Smooth muscle cell (in vitro differentiated cells): ENCODE results near the gene RCAN3. TPM values are rescaled to one million over a fixed set of nuclear protein-coding genes. Genes with fewer than 3 reads are reported as not detected.
"Not testable (repeated sequence)": the region's sequence is repeated elsewhere in the genome, so short reads cannot be mapped to it uniquely, and the experiment has no call there.

Experiments
- DNase-seq: peaks from one replicate; lab custom pipeline; 2025; ENCODE audit not compliant: unreplicated experiment; lab: John Stamatoyannopoulos, UW
- H2AFZ ChIP-seq: fragments of 200-600 bp; sonication (generic); 2 replicates; pipeline ENCODE4 v1.6.0; 2016; ENCODE audit warnings: antibody characterized with exemption, low read depth, mild to moderate bottlenecking
- H3F3A ChIP-seq: fragments of 200-600 bp; sonication (generic); 2 replicates; pipeline ENCODE4 v1.6.0; 2017; ENCODE audit warnings: antibody characterized with exemption, low read depth
- H3K27ac ChIP-seq: fragments of 200-600 bp; sonication (generic); 2 replicates; pipeline ENCODE4 v1.5.1; 2016; ENCODE audit warnings: low read depth, mild to moderate bottlenecking
- H3K27me3 ChIP-seq: fragments of 200-600 bp; sonication (generic); 2 replicates; pipeline ENCODE4 v1.6.1; 2016; ENCODE audit warnings: low read depth, mild to moderate bottlenecking
- H3K36me3 ChIP-seq: fragments of 200-600 bp; sonication (generic); 2 replicates; pipeline ENCODE4 v1.5.1; 2016; ENCODE audit warnings: low read depth
- H3K4me1 ChIP-seq: fragments of 200-600 bp; sonication (generic); 2 replicates; pipeline ENCODE4 v1.5.1; 2016; ENCODE audit warnings: low read depth
- H3K4me2 ChIP-seq: fragments of 200-600 bp; sonication (generic); 2 replicates; pipeline ENCODE4 v1.6.0; 2016; ENCODE audit warnings: mild to moderate bottlenecking
- H3K4me3 ChIP-seq: fragments of 200-600 bp; sonication (generic); 2 replicates; pipeline ENCODE4 v1.5.1; 2016; ENCODE audit warnings: mild to moderate bottlenecking
- H3K79me2 ChIP-seq: fragments of 200-600 bp; sonication (generic); 2 replicates; pipeline ENCODE4 v1.6.0; 2016; ENCODE audit warnings: low read depth, mild to moderate bottlenecking
- H3K9ac ChIP-seq: fragments of 200-600 bp; sonication (generic); 2 replicates; pipeline ENCODE4 v1.6.0; 2016; ENCODE audit warnings: low read depth
- H3K9me3 ChIP-seq: fragments of 200-600 bp; sonication (generic); replicated peaks from 2 replicates; pipeline ENCODE4 v1.5.1; 2016; ENCODE audit warnings: low read depth
- H4K20me1 ChIP-seq: fragments of 200-600 bp; sonication (generic); 2 replicates; pipeline ENCODE4 v1.6.0; 2016; ENCODE audit warnings: low read depth
- WGBS: methylation state at CpG from one replicate; pipeline ENCODE4 v1.1.7; 2016; ENCODE audit warnings: low lambda C conversion rate; 5-methylcytosine and 5-hydroxymethylcytosine counted together
- polyA plus RNA-seq: library from polyadenylated mRNA; unstranded; fragments of >200 nt; fragmentation: Nextera tagmentation; extraction: Ambion mirVana; gene quantifications from 2 replicates; pipeline ENCODE4 v1.2.1, GENCODE V29; 2016
- total RNA-seq: library from RNA; depleted of rRNA; stranded (reverse); fragments of >200 nt; gene quantifications from 2 replicates; pipeline ENCODE4 v1.2.3, GENCODE V29; 2014
- TF ChIP-seq, protein P1 (sequence below): fragments of 200-600 bp; sonication (generic); IDR thresholded peaks from 2 replicates; pipeline ENCODE4 v1.5.1; 2017; ENCODE audit warnings: borderline replicate concordance, mild to moderate bottlenecking, antibody characterized with exemption; ENCODE audit not compliant: insufficient read depth, poor library complexity, severe bottlenecking

RCAN3 gene
- total and polyA plus RNA-seq, 2 experiments from 2014 or later = 4.5 to 20.0 TPM

DNA sequence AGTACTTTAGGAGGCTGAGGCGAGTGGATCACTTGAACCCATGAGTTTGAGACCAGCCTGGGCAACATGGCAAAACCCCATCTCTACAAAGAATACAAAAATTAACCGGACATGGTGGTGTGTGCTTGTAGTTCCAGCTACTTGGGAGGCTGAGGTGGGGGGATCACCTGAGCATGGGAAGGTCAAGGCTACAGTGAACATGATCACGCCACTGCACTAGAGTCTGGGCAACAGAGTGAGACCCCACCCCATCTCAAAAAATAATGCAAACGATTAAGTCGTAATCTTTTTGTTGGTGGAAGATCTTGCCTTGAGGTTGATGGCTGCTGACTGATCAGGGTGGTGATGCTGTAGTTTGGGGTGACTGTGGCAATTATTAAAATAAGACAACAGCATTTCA lies 6.3 kb downstream of the RCAN3 start:
- DNase-seq = no peak
- no peak overlapping the region for H2AFZ ChIP-seq
- 95% methylated on average over 5 of the region's 5 CpGs for WGBS
- H3K4me1 ChIP-seq = peaks cover 8% of the 10 kb centered on the region
- no peak overlapping the region for H3K27ac ChIP-seq
- TF ChIP-seq, protein P1, sequence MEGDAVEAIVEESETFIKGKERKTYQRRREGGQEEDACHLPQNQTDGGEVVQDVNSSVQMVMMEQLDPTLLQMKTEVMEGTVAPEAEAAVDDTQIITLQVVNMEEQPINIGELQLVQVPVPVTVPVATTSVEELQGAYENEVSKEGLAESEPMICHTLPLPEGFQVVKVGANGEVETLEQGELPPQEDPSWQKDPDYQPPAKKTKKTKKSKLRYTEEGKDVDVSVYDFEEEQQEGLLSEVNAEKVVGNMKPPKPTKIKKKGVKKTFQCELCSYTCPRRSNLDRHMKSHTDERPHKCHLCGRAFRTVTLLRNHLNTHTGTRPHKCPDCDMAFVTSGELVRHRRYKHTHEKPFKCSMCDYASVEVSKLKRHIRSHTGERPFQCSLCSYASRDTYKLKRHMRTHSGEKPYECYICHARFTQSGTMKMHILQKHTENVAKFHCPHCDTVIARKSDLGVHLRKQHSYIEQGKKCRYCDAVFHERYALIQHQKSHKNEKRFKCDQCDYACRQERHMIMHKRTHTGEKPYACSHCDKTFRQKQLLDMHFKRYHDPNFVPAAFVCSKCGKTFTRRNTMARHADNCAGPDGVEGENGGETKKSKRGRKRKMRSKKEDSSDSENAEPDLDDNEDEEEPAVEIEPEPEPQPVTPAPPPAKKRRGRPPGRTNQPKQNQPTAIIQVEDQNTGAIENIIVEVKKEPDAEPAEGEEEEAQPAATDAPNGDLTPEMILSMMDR = no peak
- peaks cover 34% of the 10 kb centered on the region for H3K79me2 ChIP-seq
- H3K36me3 ChIP-seq = no peaks in the 10 kb centered on the region
- no peaks in the 10 kb centered on the region for H3F3A ChIP-seq
- no peak overlapping the region for H3K4me2 ChIP-seq
- no peaks in the 10 kb centered on the region for H3K9me3 ChIP-seq
- H3K9ac ChIP-seq = no peak overlapping the region
- no peaks in the 10 kb centered on the region for H3K27me3 ChIP-seq
- H3K4me3 ChIP-seq = no peak overlapping the region
- peaks cover 36% of the 10 kb centered on the region for H4K20me1 ChIP-seq

DNA sequence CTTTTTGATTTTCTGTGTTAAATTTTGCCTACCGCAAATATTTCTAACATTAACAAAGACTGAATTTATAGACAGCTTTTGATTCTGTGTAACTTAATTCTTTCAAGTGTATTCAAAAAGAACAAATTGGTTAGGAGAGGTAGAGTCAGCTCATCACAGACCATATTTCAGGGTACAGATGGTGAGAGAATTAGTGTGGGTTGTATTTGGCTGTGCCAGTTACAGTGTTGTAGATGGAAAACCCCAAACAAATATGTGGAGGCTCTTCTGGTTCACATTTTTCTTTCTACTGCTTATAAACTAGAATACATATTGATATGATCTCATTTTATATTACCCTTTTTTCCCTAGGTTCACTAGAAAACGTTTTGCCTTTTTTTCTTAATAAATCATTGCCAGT lies 11.1 kb downstream of the RCAN3 start:
- H3K79me2 ChIP-seq = peaks cover 4% of the 10 kb centered on the region
- no peak overlapping the region for H2AFZ ChIP-seq
- H3K4me1 ChIP-seq = no peaks in the 10 kb centered on the region
- 70% methylated on average over 2 of the region's 2 CpGs for WGBS
- H3K9ac ChIP-seq = no peak overlapping the region
- TF ChIP-seq, protein P1 = no peak
- H3K9me3 ChIP-seq = no peaks in the 10 kb centered on the region
- H3K36me3 ChIP-seq = no peaks in the 10 kb centered on the region
- no peak overlapping the region for H3K27ac ChIP-seq
- peaks cover 44% of the 10 kb centered on the region for H4K20me1 ChIP-seq
- no peaks in the 10 kb centered on the region for H3F3A ChIP-seq
- no peaks in the 10 kb centered on the region for H3K27me3 ChIP-seq
- H3K4me2 ChIP-seq = no peak overlapping the region
- no peak for DNase-seq
- no peak overlapping the region for H3K4me3 ChIP-seq

DNA sequence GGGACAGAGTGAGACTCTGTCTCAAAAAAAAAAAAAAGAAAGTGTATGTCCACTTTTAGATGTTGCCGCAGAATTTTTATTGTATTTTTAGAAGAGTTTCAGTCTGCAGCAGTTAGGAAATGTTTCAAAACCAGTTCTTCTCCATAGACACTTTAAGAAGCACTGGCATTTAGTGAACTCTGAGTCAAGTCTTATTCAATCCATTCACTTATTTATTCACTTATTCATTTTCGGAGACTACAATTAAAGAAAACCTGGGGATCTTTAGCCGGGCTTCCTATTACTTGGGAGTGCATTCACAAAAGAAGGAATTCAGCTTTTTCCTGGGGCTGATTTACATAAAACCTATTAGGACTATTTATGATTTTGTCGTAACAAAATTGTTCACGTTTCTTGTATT lies 12.3 kb downstream of the RCAN3 start:
- H3K9me3 ChIP-seq = no peaks in the 10 kb centered on the region
- no peaks in the 10 kb centered on the region for H3F3A ChIP-seq
- peaks cover 4% of the 10 kb centered on the region for H3K79me2 ChIP-seq
- no peak overlapping the region for H2AFZ ChIP-seq
- no peaks in the 10 kb centered on the region for H3K4me1 ChIP-seq
- H3K36me3 ChIP-seq = no peaks in the 10 kb centered on the region
- no peak overlapping the region for H3K27ac ChIP-seq
- peaks cover 44% of the 10 kb centered on the region for H4K20me1 ChIP-seq
- H3K4me2 ChIP-seq = no peak overlapping the region
- 97% methylated on average over 5 of the region's 5 CpGs for whole genome bisulfite sequencing
- no peak overlapping the region for H3K9ac ChIP-seq
- DNase-seq = no peak
- no peak overlapping the region for H3K4me3 ChIP-seq
- TF ChIP-seq, protein P1 = no peak
- no peaks in the 10 kb centered on the region for H3K27me3 ChIP-seq

DNA sequence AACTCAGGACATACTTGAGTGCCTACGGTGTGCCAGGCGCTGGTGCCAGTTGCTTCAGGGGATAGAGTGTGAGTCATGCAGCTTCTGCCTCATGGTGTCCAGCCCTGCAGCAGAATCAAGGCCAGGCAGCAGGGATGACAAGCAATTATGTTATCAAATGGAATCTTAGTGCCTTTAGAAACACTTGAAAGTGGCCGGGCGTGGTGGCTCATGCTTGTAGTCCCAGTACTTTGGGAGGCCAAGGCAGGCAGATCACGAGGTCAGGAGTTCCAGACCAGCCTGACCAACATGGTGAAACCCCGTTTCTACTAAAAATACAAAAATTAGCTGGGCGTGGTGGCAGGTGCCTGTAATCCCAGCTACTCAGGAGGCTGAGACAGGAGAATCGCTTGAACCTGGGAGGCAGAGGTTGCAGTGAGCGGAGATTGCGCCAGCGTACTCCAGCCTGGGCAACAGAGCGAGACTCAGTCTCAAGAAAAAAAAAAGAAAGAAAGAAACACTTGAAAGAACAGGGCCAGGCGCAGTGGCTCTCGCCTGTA lies 13.1 kb downstream of the RCAN3 start:
- H3K9ac ChIP-seq, H3K36me3 ChIP-seq, H3K4me1 ChIP-seq, H3K4me3 ChIP-seq, H3K9me3 ChIP-seq, DNase-seq, H3K27ac ChIP-seq, H3K4me2 ChIP-seq, H3K79me2 ChIP-seq, H3K27me3 ChIP-seq, H3F3A ChIP-seq, H2AFZ ChIP-seq: not testable (repeated sequence)
- peaks cover 37% of the 10 kb centered on the region for H4K20me1 ChIP-seq
- WGBS = 85% methylated on average over 14 of the region's 14 CpGs
